Muscle layer of colon (tissue), 2 donors: Measurements from ENCODE around the gene ZFYVE19.

Experiments used
- H3K27ac ChIP-seq: one replicate; pipeline ENCODE4 v1.7.0; 2013; ENCODE audit warnings: low read depth, mild to moderate bottlenecking, low read length, moderate library complexity
- H3K27me3 ChIP-seq, 2 donors: one replicate each; pipeline ENCODE4 v1.7.0; 2013; ENCODE audit warnings: low read length in 2 of 2, mild to moderate bottlenecking in 2 of 2; ENCODE audit not compliant: insufficient read depth in 2 of 2, control insufficient read depth in 1 of 2
- H3K36me3 ChIP-seq: one replicate; pipeline ENCODE4 v1.7.0; 2013; ENCODE audit warnings: mild to moderate bottlenecking, low read length; ENCODE audit not compliant: insufficient read depth
- H3K4me1 ChIP-seq: one replicate; pipeline ENCODE4 v1.7.0; 2013; ENCODE audit warnings: mild to moderate bottlenecking, low read length; ENCODE audit not compliant: insufficient read depth
- H3K4me3 ChIP-seq, 2 donors: one replicate each; pipeline ENCODE4 v1.7.0; 2013; ENCODE audit warnings: low read length in 2 of 2, low read depth in 1 of 2, mild to moderate bottlenecking in 1 of 2, moderate library complexity in 1 of 2
- H3K9ac ChIP-seq: one replicate; pipeline ENCODE4 v1.7.0; 2013; ENCODE audit warnings: low read length
- H3K9me3 ChIP-seq: one replicate; pipeline ENCODE4 v1.7.0; 2013; ENCODE audit warnings: mild to moderate bottlenecking, low read length
- donor health status: abdominal sarcoma.
- donor health status: Adenocarcinoma of cecum.

Gene ZFYVE19

GRCh38 chr15:40769274-40770146 is 37.4 kb upstream of the ZFYVE19 start, which contains the start of gene C15orf62:
Gene C15orf62, plus strand, starts transcription at chr15:40769980. Its CDS starts 516 bp downstream, at chr15:40770496.
- no peak within 1 kb of the TSS for H3K9ac ChIP-seq
- peaks cover 8% of the 10 kb centered on the region for H3K4me1 ChIP-seq
- H3K9me3 ChIP-seq, result no peaks in the 10 kb centered on the region
- H3K27ac ChIP-seq, result no peak within 1 kb of the TSS
- H3K27me3 ChIP-seq, result no peaks in the 10 kb centered on the region
- H3K4me3 ChIP-seq, result no peak within 1 kb of the TSS
- peaks cover 30% of the 10 kb centered on the region for H3K36me3 ChIP-seq

GRCh38 chr15:40770147-40770721 is 36.7 kb upstream of the ZFYVE19 start:
- Histone ChIP-seq H3K9me3 (no peaks in the 10 kb centered on the region), H3K27me3 (no peaks in the 10 kb centered on the region), H3K4me1 (peaks cover 4% of the 10 kb centered on the region), H3K9ac (no peak overlapping the region), H3K27ac (no peak overlapping the region), H3K4me3 (no peak overlapping the region), H3K36me3 (peaks cover 37% of the 10 kb centered on the region)

GRCh38 chr15:40771242-40771641 is 35.6 kb upstream of the ZFYVE19 start:
- Histone ChIP-seq H3K4me1 (peaks cover 4% of the 10 kb centered on the region), H3K27ac (no peak overlapping the region), H3K4me3 (no peak overlapping the region), H3K9me3 (no peaks in the 10 kb centered on the region), H3K36me3 (peaks cover 47% of the 10 kb centered on the region), H3K9ac (no peak overlapping the region), H3K27me3 (no peaks in the 10 kb centered on the region)

GRCh38 chr15:40772014-40772413 is 34.9 kb upstream of the ZFYVE19 start:
- Histone ChIP-seq H3K9ac (no peak overlapping the region), H3K4me1 (peaks cover 4% of the 10 kb centered on the region), H3K9me3 (no peaks in the 10 kb centered on the region)

GRCh38 chr15:40773496-40773895 is 33.4 kb upstream of the ZFYVE19 start:
- H3K27ac ChIP-seq, result no peak overlapping the region
- no peak overlapping the region for H3K9ac ChIP-seq
- no peaks in the 10 kb centered on the region for H3K27me3 ChIP-seq
- no peak overlapping the region for H3K4me3 ChIP-seq
- H3K4me1 ChIP-seq, result peaks cover 4% of the 10 kb centered on the region
- peaks cover 68% of the 10 kb centered on the region for H3K36me3 ChIP-seq
- no peaks in the 10 kb centered on the region for H3K9me3 ChIP-seq

More at GRCh38 chr15:40772014-40772413, 34.9 kb upstream of the ZFYVE19 start:
- Histone ChIP-seq H3K4me3 (no peak overlapping the region), H3K27me3 (no peaks in the 10 kb centered on the region), H3K27ac (no peak overlapping the region), H3K36me3 (peaks cover 54% of the 10 kb centered on the region)

GRCh38 chr15:40773902-40774301 is 33.0 kb upstream of the ZFYVE19 start:
- Histone ChIP-seq H3K9me3 (no peaks in the 10 kb centered on the region), H3K4me1 (peaks cover 4% of the 10 kb centered on the region), H3K4me3 (no peak overlapping the region), H3K36me3 (peaks cover 73% of the 10 kb centered on the region), H3K9ac (no peak overlapping the region), H3K27ac (no peak overlapping the region), H3K27me3 (no peaks in the 10 kb centered on the region)

- Histone ChIP-seq H3K4me3 (no peak overlapping the region), H3K27ac (no peak overlapping the region), H3K4me1 (no peaks in the 10 kb centered on the region), H3K36me3 (peaks cover 77% of the 10 kb centered on the region), H3K9ac (no peak overlapping the region), H3K27me3 (no peaks in the 10 kb centered on the region), H3K9me3 (no peaks in the 10 kb centered on the region)
Observed at GRCh38 chr15:40775007-40775406, 31.9 kb upstream of the ZFYVE19 start.

- Histone ChIP-seq H3K9ac (no peak overlapping the region), H3K9me3 (no peaks in the 10 kb centered on the region), H3K27ac (no peak overlapping the region), H3K4me3 (no peak overlapping the region), H3K36me3 (peaks cover 77% of the 10 kb centered on the region), H3K4me1 (no peaks in the 10 kb centered on the region), H3K27me3 (no peaks in the 10 kb centered on the region)
Observed at GRCh38 chr15:40775740-40776536, 31.0 kb upstream of the ZFYVE19 start.

GRCh38 chr15:40776537-40777141 is 30.2 kb upstream of the ZFYVE19 start:
- H3K9ac ChIP-seq, result no peak overlapping the region
- H3K27ac ChIP-seq, result no peak overlapping the region
- H3K9me3 ChIP-seq, result no peaks in the 10 kb centered on the region
- H3K4me3 ChIP-seq, result no peak overlapping the region
- peaks cover 73% of the 10 kb centered on the region for H3K36me3 ChIP-seq
- H3K27me3 ChIP-seq, result no peaks in the 10 kb centered on the region
- H3K4me1 ChIP-seq, result no peaks in the 10 kb centered on the region

- no peak overlapping the region for H3K9ac ChIP-seq
- H3K36me3 ChIP-seq, result peaks cover 16% of the 10 kb centered on the region
- H3K27ac ChIP-seq, result no peak overlapping the region
- no peak overlapping the region for H3K4me3 ChIP-seq
- peaks cover 9% of the 10 kb centered on the region for H3K4me1 ChIP-seq
- no peaks in the 10 kb centered on the region for H3K9me3 ChIP-seq
- H3K27me3 ChIP-seq, result no peaks in the 10 kb centered on the region
Observed at GRCh38 chr15:40782609-40783227, 24.2 kb upstream of the ZFYVE19 start.
